Fibroblast of lung (primary cell): ENCODE results near the gene PANX2.

Experiments
- CTCF ChIP-seq, 2 donors: IDR thresholded peaks in 1 of 2; conservative IDR thresholded peaks in 1 of 2; 1 replicate in 1 of 2; 2 replicates in 1 of 2; pipeline ENCODE4 v1.5.1; 2011 to 2012; ENCODE audit warnings: low read length in 2 of 2, control low read depth in 1 of 2, inconsistent platforms in 1 of 2, low read depth in 1 of 2, mild to moderate bottlenecking in 1 of 2
- EZH2 ChIP-seq: IDR thresholded peaks from 2 replicates; pipeline ENCODE4 v1.5.1; 2012; ENCODE audit warnings: low read length, control low read depth, mild to moderate bottlenecking; ENCODE audit errors: missing control alignments

- no peak for TF ChIP-seq CTCF (conservative IDR thresholded peaks at IDR 0.05 in 1 of 2, IDR thresholded peaks at IDR 0.05 in 1 of 2; ENCODE audit: low read depth in 1 of 2, low read length in 2 of 2)
- TF ChIP-seq EZH2 = no peak
These were observed 18.7 kb upstream of the PANX2 start for GRCh38 chr22:50151571-50152537.
